Stomach (tissue), 4 donors: ENCODE data around the gene TADA3.

Experiments
- CTCF ChIP-seq, 7 experiments: fragments of 450-650 bp in 4 of 7; fragments of 200-600 bp in 3 of 7; sonication (generic) in 3 of 7; IDR thresholded peaks; one replicate each; pipeline ENCODE4 v1.5.1; 2016 to 2019; ENCODE audit warnings: antibody characterized with exemption in 7 of 7, control low read depth in 2 of 7, mild to moderate bottlenecking in 1 of 7
- EP300 ChIP-seq: sonication (generic); formaldehyde crosslinking; IDR thresholded peaks from one replicate; pipeline ENCODE4 v1.6.1; 2017; ENCODE audit warnings: antibody characterized with exemption
- POLR2A ChIP-seq, 4 donors: fragments of 450-650 bp; IDR thresholded peaks; one replicate each; pipeline ENCODE4 v1.6.1; 2016; ENCODE audit warnings: antibody characterized with exemption in 4 of 4, control low read depth in 2 of 4, mild to moderate bottlenecking in 1 of 4, moderate library complexity in 1 of 4

- TF ChIP-seq CTCF (IDR thresholded peaks at IDR 0.05): no peak
- no peak for TF ChIP-seq POLR2A (IDR thresholded peaks at IDR 0.05)
- TF ChIP-seq EP300: no peak
These were observed 17.0 kb upstream of the TADA3 start for GRCh38 chr3:9809239-9809614.
